ENCODE data around the gene SLC36A3.

SLC36A3 gene

GRCh38 chr5:151267491-151268260, 35.9 kb downstream of the SLC36A3 start:
- no peak for DNase-seq (ENCODE audit: low read depth in 1 of 2, low spot score in 1 of 2)
- Histone ChIP-seq H3K27me3 (ENCODE audit: insufficient read depth, poor library complexity, severe bottlenecking) (no peaks in the 10 kb centered on the region), H3K27ac (replicated peaks) (no peak overlapping the region), H3K4me3 (replicated peaks; ENCODE audit: insufficient read depth, low read length) (no peak overlapping the region)
- no peak for TF ChIP-seq POLR2AphosphoS5 (IDR thresholded peaks at IDR 0.05; ENCODE audit: low read depth)
- TF ChIP-seq CTCF (IDR thresholded peaks at IDR 0.05; ENCODE audit: insufficient read depth, low read length): no peak
- TF ChIP-seq SPI1 (IDR thresholded peaks at IDR 0.05; ENCODE audit: borderline replicate concordance, low read depth): no peak
- no peak for TF ChIP-seq GABPA (IDR thresholded peaks at IDR 0.05; ENCODE audit: low read depth)
- TF ChIP-seq, protein P1, sequence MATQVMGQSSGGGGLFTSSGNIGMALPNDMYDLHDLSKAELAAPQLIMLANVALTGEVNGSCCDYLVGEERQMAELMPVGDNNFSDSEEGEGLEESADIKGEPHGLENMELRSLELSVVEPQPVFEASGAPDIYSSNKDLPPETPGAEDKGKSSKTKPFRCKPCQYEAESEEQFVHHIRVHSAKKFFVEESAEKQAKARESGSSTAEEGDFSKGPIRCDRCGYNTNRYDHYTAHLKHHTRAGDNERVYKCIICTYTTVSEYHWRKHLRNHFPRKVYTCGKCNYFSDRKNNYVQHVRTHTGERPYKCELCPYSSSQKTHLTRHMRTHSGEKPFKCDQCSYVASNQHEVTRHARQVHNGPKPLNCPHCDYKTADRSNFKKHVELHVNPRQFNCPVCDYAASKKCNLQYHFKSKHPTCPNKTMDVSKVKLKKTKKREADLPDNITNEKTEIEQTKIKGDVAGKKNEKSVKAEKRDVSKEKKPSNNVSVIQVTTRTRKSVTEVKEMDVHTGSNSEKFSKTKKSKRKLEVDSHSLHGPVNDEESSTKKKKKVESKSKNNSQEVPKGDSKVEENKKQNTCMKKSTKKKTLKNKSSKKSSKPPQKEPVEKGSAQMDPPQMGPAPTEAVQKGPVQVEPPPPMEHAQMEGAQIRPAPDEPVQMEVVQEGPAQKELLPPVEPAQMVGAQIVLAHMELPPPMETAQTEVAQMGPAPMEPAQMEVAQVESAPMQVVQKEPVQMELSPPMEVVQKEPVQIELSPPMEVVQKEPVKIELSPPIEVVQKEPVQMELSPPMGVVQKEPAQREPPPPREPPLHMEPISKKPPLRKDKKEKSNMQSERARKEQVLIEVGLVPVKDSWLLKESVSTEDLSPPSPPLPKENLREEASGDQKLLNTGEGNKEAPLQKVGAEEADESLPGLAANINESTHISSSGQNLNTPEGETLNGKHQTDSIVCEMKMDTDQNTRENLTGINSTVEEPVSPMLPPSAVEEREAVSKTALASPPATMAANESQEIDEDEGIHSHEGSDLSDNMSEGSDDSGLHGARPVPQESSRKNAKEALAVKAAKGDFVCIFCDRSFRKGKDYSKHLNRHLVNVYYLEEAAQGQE (IDR thresholded peaks at IDR 0.05; ENCODE audit: insufficient replicate concordance, low read depth): no peak

GRCh38 chr5:151264113-151264512, 39.5 kb downstream of the SLC36A3 start:
- no peak overlapping the region for H3K27ac ChIP-seq (replicated peaks)
- TF ChIP-seq GABPA (IDR thresholded peaks at IDR 0.05; ENCODE audit: low read depth): no peak
- no peak for TF ChIP-seq CTCF (IDR thresholded peaks at IDR 0.05; ENCODE audit: insufficient read depth, low read length)
- TF ChIP-seq, protein P1 (IDR thresholded peaks at IDR 0.05; ENCODE audit: insufficient replicate concordance, low read depth): no peak
- TF ChIP-seq POLR2AphosphoS5 (IDR thresholded peaks at IDR 0.05; ENCODE audit: low read depth): no peak
- TF ChIP-seq SPI1 (IDR thresholded peaks at IDR 0.05; ENCODE audit: borderline replicate concordance, low read depth): no peak
- H3K4me3 ChIP-seq (replicated peaks; ENCODE audit: insufficient read depth, low read length): no peak overlapping the region
- DNase-seq (ENCODE audit: low read depth in 1 of 2, low spot score in 1 of 2): no peak
- H3K27me3 ChIP-seq (ENCODE audit: insufficient read depth, poor library complexity, severe bottlenecking): no peaks in the 10 kb centered on the region

GRCh38 chr5:151262532-151262931, 41.0 kb downstream of the SLC36A3 start:
- DNase-seq (ENCODE audit: low read depth in 1 of 2, low spot score in 1 of 2): no peak
- Histone ChIP-seq H3K27me3 (ENCODE audit: insufficient read depth, poor library complexity, severe bottlenecking) (no peaks in the 10 kb centered on the region), H3K4me3 (replicated peaks; ENCODE audit: insufficient read depth, low read length) (no peak overlapping the region), H3K27ac (replicated peaks) (no peak overlapping the region)
- TF ChIP-seq SPI1 (IDR thresholded peaks at IDR 0.05; ENCODE audit: borderline replicate concordance, low read depth): no peak
- no peak for TF ChIP-seq GABPA (IDR thresholded peaks at IDR 0.05; ENCODE audit: low read depth)
- no peak for TF ChIP-seq POLR2AphosphoS5 (IDR thresholded peaks at IDR 0.05; ENCODE audit: low read depth)
- TF ChIP-seq CTCF (IDR thresholded peaks at IDR 0.05; ENCODE audit: insufficient read depth, low read length): no peak
- TF ChIP-seq, protein P1 (IDR thresholded peaks at IDR 0.05; ENCODE audit: insufficient replicate concordance, low read depth): no peak

Data from HL-60 (cell line).